ENCODE results near the gene S100A5.

DNA sequence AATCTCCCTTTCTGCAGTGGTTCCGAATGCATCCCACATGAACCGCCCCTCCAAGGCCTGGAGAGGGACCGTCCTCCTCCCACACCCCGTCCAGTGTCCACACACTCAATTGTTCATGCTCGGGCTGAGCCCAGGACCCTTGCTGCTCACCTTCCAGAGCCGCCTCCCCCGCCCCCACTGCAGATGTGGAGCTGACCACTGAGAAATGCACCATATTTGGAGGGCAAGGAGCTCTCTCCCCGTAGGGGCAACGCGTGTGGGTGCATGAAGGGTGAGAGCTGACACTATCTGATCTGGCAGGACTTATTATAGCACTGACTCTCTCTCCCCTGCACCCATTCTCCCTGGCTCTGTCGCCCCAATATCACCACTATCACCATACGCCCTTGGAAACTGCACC, 12.4 kb upstream of the S100A5 start:
- TF ChIP-seq, protein P1, sequence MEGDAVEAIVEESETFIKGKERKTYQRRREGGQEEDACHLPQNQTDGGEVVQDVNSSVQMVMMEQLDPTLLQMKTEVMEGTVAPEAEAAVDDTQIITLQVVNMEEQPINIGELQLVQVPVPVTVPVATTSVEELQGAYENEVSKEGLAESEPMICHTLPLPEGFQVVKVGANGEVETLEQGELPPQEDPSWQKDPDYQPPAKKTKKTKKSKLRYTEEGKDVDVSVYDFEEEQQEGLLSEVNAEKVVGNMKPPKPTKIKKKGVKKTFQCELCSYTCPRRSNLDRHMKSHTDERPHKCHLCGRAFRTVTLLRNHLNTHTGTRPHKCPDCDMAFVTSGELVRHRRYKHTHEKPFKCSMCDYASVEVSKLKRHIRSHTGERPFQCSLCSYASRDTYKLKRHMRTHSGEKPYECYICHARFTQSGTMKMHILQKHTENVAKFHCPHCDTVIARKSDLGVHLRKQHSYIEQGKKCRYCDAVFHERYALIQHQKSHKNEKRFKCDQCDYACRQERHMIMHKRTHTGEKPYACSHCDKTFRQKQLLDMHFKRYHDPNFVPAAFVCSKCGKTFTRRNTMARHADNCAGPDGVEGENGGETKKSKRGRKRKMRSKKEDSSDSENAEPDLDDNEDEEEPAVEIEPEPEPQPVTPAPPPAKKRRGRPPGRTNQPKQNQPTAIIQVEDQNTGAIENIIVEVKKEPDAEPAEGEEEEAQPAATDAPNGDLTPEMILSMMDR (IDR thresholded peaks at IDR 0.05) = no peak
- no peak for TF ChIP-seq POLR2A (IDR thresholded peaks at IDR 0.05)

All from breast epithelium (tissue), 3 donors.